ENCODE measurements around the gene B4GALT2. TPM values are rescaled to one million over a fixed set of nuclear protein-coding genes. Genes with fewer than 3 reads are reported as not detected.

The B4GALT2 gene
- total and polyA plus RNA-seq, 2 donors (not counting 3 experiments of a cell fraction or from before 2014, with no cell fraction given), result 80.0 to 103 TPM

DNA sequence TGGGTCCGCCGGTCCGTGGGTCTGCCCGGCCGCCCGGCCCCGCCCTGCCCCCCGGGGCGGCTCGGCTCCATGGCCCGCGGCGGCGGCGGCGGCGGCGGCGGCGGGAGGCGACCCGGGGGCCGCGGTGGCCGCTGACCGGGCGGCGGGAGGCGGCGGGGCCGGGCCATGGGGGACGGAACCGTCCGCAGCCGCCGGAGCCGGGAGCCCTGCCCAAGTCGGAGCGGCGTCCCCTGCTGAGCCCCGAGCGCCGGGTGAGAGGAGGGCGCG lies 184 bp downstream of the B4GALT2 start:
- H3K4me3 ChIP-seq (replicated peaks in 1 of 3; ENCODE audit: insufficient read depth in 1 of 3, low read depth in 1 of 3, low read length in 3 of 3), result peak overlapping the region in 1 of 3 experiments; percentile 66
- no peak overlapping the region for H2AFZ ChIP-seq (ENCODE audit: low read depth, low read length)
- H3K79me2 ChIP-seq (ENCODE audit: control insufficient read depth, insufficient read depth, low read length), result peaks cover 47% of the 10 kb centered on the region
- H3K9me1 ChIP-seq (replicated peaks; ENCODE audit: control insufficient read depth, extremely low read depth, insufficient read depth, low read length), result no peaks in the 10 kb centered on the region
- FAIRE-seq, result no peak
- dilution Hi-C loops (cut with MboI; ENCODE audit: extremely low pct_ligation_motif_present, low sequenced_read_pairs) (no loop called here), intact Hi-C loops (cut with micrococcal nuclease) (no loop called here)
- no peaks in the 10 kb centered on the region for H3K9me3 ChIP-seq (replicated peaks; ENCODE audit: control insufficient read depth, insufficient read depth, low read length)
- H3K36me3 ChIP-seq (ENCODE audit: control insufficient read depth in 2 of 2, extremely low read depth in 1 of 2, insufficient read depth in 2 of 2, low read length in 2 of 2), result peaks cover 0 to 10% of the 10 kb centered on the region in 2 experiments
- H3K4me1 ChIP-seq (ENCODE audit: control insufficient read depth, extremely low read depth, insufficient read depth, low read length), result peaks cover 29% of the 10 kb centered on the region
- no TSS peak for BruUV-seq (replicated peaks)
- DNase-seq (ENCODE audit: low read depth, low spot score), result no peak
- no peak for TF ChIP-seq GATA2 (IDR thresholded peaks at IDR 0.05; ENCODE audit: insufficient read depth, insufficient read length, low read depth, low read length)
- no peak for TF ChIP-seq MYC (IDR thresholded peaks at IDR 0.05; ENCODE audit: low read depth, low read length)
- no peak for TF ChIP-seq JUN (IDR thresholded peaks at IDR 0.05; ENCODE audit: borderline replicate concordance, insufficient read depth, insufficient read length, low read depth)
- no peaks in the 10 kb centered on the region for H4K20me1 ChIP-seq (replicated peaks; ENCODE audit: control insufficient read depth, extremely low read depth, insufficient read depth, low read length)
- ChIA-PET POLR2A (no interaction called here), CTCF (no interaction called here)
- H3K9ac ChIP-seq (replicated peaks; ENCODE audit: extremely low read depth, insufficient read depth, low read length), result no peak overlapping the region
- no peak overlapping the region for H3K27ac ChIP-seq (ENCODE audit: insufficient read depth, low read depth, low read length)
- no peaks in the 10 kb centered on the region for H3K27me3 ChIP-seq (ENCODE audit: control insufficient read depth in 2 of 2, insufficient read depth in 2 of 2, low read length in 2 of 2)
- H3K4me2 ChIP-seq (ENCODE audit: insufficient read depth, low read length), result no peak overlapping the region

DNA sequence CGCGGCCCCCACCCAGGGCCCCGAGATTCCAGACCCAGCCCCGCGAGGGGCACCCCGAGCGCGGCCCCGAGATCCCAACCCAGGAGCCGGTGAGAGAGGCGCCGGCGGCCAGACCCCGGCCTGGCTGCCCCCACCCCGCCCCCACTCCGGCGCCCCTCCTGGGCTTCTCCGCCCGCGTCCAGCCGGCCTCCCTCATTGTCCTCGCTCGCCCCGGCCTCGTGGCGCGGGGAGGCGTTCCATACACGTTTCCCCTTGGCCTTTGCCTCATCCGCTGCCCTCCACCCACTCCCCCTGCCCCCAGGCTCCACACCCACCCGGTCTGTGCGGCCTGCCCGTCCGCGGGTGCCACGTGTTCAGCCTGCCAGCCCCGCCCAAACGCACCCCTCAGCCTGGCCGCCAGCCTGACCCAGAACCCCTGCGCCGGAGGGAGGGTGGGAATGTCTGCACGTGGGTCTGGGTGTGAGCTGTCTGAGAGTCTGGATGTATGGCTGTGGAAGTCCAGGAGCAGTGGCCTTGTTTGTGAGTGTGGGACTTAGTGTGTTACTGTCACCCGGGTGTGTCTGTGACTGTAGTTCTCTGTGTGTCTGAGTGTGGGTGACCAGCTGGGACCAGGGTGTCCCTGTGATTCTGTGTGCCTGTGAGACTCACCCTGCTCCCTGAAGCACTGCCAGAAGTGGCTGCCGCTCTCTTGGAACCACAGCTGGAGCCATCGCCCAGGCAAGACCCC lies 681 bp downstream of the B4GALT2 start:
- H3K36me3 ChIP-seq (ENCODE audit: control insufficient read depth in 2 of 2, extremely low read depth in 1 of 2, insufficient read depth in 2 of 2, low read length in 2 of 2), result peaks cover 0 to 12% of the 10 kb centered on the region in 2 experiments
- peak overlapping the region; percentile 74 for H3K9ac ChIP-seq (replicated peaks; ENCODE audit: extremely low read depth, insufficient read depth, low read length)
- peak overlapping the region; percentile 13 for H3K27ac ChIP-seq (ENCODE audit: insufficient read depth, low read depth, low read length)
- FAIRE-seq (peak; percentile 55), DNase-seq (ENCODE audit: low read depth, low spot score) (peak; percentile 47)
- peak; percentile 95 for TF ChIP-seq MYC (IDR thresholded peaks at IDR 0.05; ENCODE audit: low read depth, low read length)
- no peak for TF ChIP-seq FOS (IDR thresholded peaks at IDR 0.05; ENCODE audit: borderline replicate concordance, insufficient read depth, low read length)
- no peak for TF ChIP-seq POLR2AphosphoS5 (IDR thresholded peaks at IDR 0.05; ENCODE audit: insufficient read depth, low read depth, low read length)
- TF ChIP-seq, protein P1, sequence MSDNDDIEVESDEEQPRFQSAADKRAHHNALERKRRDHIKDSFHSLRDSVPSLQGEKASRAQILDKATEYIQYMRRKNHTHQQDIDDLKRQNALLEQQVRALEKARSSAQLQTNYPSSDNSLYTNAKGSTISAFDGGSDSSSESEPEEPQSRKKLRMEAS (IDR thresholded peaks at IDR 0.05; ENCODE audit: insufficient read depth, insufficient read length), result peak; percentile 71
- no peak for TF ChIP-seq GATA2 (IDR thresholded peaks at IDR 0.05; ENCODE audit: insufficient read depth, insufficient read length, low read depth, low read length)
- TF ChIP-seq JUN (IDR thresholded peaks at IDR 0.05; ENCODE audit: borderline replicate concordance, insufficient read depth, insufficient read length, low read depth), result no peak
- no peaks in the 10 kb centered on the region for H3K9me1 ChIP-seq (replicated peaks; ENCODE audit: control insufficient read depth, extremely low read depth, insufficient read depth, low read length)
- peak overlapping the region; percentile 53 for H3K4me2 ChIP-seq (ENCODE audit: insufficient read depth, low read length)
- H2AFZ ChIP-seq (ENCODE audit: low read depth, low read length), result peak overlapping the region; percentile 47
- H3K79me2 ChIP-seq (ENCODE audit: control insufficient read depth, insufficient read depth, low read length), result peaks cover 47% of the 10 kb centered on the region
- no peaks in the 10 kb centered on the region for H4K20me1 ChIP-seq (replicated peaks; ENCODE audit: control insufficient read depth, extremely low read depth, insufficient read depth, low read length)
- peaks cover 27% of the 10 kb centered on the region for H3K4me1 ChIP-seq (ENCODE audit: control insufficient read depth, extremely low read depth, insufficient read depth, low read length)
- intact Hi-C loops (cut with micrococcal nuclease) (loop anchor here (1.0 kb wide), 1 partner anchor 12 kb away; the partner anchor contains the start of gene CCDC24), dilution Hi-C loops (cut with MboI; ENCODE audit: extremely low pct_ligation_motif_present, low sequenced_read_pairs) (no loop called here)
- no peaks in the 10 kb centered on the region for H3K9me3 ChIP-seq (replicated peaks; ENCODE audit: control insufficient read depth, insufficient read depth, low read length)
- POLR2A ChIA-PET, result no interaction called here
- peak overlapping the region; percentile 46 to 66 (median 50) for H3K4me3 ChIP-seq (replicated peaks in 1 of 3; ENCODE audit: insufficient read depth in 1 of 3, low read depth in 1 of 3, low read length in 3 of 3)
- CTCF ChIA-PET, result no interaction called here
- TSS peak; percentile 25 for BruUV-seq (replicated peaks)
- no peaks in the 10 kb centered on the region for H3K27me3 ChIP-seq (ENCODE audit: control insufficient read depth in 2 of 2, insufficient read depth in 2 of 2, low read length in 2 of 2)

Data from endothelial cell of umbilical vein (primary cell).